Erythroblast (primary cell): ENCODE results near the gene ZG16.

ENCODE experiments used
- DNase-seq, 2 experiments: peaks; one replicate each; lab custom pipeline; 2025; lab: John Stamatoyannopoulos, UW
- GATA1 ChIP-seq: IDR thresholded peaks from 2 replicates; pipeline ENCODE4 v1.6.1; 2011; ENCODE audit warnings: low read depth, mild to moderate bottlenecking, control low read depth, low read length, moderate library complexity
- POLR2A ChIP-seq: IDR thresholded peaks from 2 replicates; pipeline ENCODE4 v1.6.1; 2011; ENCODE audit warnings: mild to moderate bottlenecking, low read length

ZG16 gene

DNA sequence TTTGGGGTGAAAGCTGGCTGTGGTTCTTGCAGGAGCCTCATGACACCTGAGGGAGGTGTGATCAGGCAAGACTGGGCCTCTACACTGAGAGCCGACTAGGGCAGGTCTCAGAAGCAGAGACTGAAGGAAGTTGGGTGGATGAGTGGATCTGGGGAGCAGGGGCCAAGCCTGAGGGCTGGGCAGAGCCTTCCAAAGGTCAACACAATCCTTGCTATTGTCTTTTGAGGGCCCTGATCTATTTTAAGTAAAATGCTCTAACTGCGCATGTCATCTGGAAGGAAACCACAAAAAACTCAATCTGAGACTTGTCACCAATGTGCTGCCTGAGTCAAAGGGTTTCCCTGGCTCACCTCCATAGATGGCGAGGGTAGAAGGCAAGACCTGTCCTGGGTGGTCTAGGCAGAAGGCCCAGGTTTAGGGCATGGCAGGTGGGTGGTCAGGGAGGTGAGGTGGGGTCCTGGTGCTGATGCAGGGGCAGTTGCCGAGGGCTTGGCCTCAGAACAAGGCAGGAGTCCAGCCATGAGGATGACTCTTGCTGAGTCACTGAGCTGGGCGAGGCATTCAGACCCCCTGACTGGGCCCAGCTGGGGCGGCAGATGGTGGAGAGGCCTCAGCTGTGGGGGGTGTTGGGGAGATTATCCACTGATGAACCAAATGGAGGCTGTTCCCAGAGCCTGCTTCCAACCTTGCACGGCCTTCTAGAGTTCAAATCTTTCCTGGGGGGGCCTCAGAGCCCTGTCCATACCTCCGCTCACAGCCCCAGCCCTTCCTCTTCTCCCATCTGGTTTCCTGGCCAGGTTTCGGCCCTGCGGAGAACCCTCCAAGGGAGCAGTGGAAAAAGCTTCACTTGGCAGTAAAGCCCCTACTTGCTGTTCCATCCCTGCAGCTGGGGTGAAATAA is 47.3 kb downstream of the ZG16 start:
- TF ChIP-seq GATA1, result no peak
- no peak for TF ChIP-seq POLR2A
- no peak for DNase-seq

- no peak for DNase-seq
- no peak for TF ChIP-seq POLR2A
- TF ChIP-seq GATA1, result no peak
These were observed 48.3 kb downstream of the ZG16 start for GRCh38 chr16:29826342-29826695.

DNA sequence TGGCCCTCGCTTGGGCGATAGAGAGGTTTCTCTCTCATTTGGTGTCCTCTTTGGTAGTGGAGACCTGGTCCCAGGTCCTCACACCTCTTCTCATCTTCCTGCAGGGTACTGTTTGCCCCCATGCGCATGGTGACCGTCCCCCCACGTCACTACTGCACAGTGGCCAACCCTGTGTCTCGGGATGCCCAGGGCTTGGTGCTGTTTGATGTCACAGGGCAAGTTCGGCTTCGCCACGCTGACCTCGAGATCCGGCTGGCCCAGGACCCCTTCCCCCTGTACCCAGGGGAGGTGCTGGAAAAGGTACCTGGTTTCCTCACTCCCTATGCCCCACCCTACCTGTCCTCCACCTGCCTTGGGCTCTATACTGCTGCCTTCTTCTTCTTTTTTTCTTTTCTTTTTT is 52.7 kb downstream of the ZG16 start:
- TF ChIP-seq POLR2A, result no peak
- TF ChIP-seq GATA1, result no peak

DNA sequence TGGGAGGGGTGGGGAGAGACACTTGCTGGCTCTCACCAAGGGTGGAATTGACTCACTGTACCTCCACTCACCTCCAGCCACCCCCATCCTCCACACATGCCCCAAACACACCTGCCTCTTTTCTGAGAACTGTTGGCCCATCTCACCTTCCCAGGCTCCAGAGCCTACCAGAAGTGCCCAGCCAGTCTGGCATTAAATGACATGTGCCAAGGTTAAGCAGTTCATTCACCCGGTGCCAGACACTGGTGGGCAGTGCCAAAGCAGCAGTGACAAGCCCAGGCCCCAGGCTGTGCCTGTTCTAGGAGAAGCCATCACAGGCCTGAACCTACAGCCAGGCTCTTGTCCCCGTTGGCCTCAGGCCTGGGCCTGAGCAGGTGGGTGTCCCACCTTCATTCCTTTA is 53.4 kb downstream of the ZG16 start:
- no peak for DNase-seq
- TF ChIP-seq GATA1 (no peak), POLR2A (no peak)

More for the DNA sequence above, 52.7 kb downstream of the ZG16 start:
- DNase-seq, result no peak
